ENCODE measurements around the gene GPSM1. TPM values are rescaled to one million over a fixed set of nuclear protein-coding genes. Genes with fewer than 3 reads are reported as not detected.

The GPSM1 gene
- total and polyA plus RNA-seq, 4 donors: 0.11 to 2.9 (median 1.6) TPM

GRCh38 chr9:136316896-136317676 is 10.3 kb upstream of the GPSM1 start:
- no peak overlapping the region for H3K9ac ChIP-seq (ENCODE audit: low read depth in 1 of 2, low read length in 2 of 2)
- H3K4me3 ChIP-seq (ENCODE audit: low read depth in 1 of 3, low read length in 3 of 3): no peak overlapping the region
- H3K4me1 ChIP-seq (ENCODE audit: control insufficient read depth in 4 of 4, insufficient read depth in 4 of 4, low read length in 3 of 4): no peaks in the 10 kb centered on the region
- peaks cover 0 to 8% (median 5%) of the 10 kb centered on the region in 4 donors for H3K9me3 ChIP-seq (ENCODE audit: control insufficient read depth in 4 of 4, low read length in 3 of 4)
- no peaks in the 10 kb centered on the region for H3K27me3 ChIP-seq (ENCODE audit: control insufficient read depth in 4 of 4, insufficient read depth in 4 of 4, low read length in 3 of 4)
- no peaks in the 10 kb centered on the region for H3K36me3 ChIP-seq (ENCODE audit: control insufficient read depth in 4 of 4, insufficient read depth in 3 of 4, low read depth in 1 of 4, low read length in 3 of 4)
- TF ChIP-seq, protein P1, sequence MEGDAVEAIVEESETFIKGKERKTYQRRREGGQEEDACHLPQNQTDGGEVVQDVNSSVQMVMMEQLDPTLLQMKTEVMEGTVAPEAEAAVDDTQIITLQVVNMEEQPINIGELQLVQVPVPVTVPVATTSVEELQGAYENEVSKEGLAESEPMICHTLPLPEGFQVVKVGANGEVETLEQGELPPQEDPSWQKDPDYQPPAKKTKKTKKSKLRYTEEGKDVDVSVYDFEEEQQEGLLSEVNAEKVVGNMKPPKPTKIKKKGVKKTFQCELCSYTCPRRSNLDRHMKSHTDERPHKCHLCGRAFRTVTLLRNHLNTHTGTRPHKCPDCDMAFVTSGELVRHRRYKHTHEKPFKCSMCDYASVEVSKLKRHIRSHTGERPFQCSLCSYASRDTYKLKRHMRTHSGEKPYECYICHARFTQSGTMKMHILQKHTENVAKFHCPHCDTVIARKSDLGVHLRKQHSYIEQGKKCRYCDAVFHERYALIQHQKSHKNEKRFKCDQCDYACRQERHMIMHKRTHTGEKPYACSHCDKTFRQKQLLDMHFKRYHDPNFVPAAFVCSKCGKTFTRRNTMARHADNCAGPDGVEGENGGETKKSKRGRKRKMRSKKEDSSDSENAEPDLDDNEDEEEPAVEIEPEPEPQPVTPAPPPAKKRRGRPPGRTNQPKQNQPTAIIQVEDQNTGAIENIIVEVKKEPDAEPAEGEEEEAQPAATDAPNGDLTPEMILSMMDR (IDR thresholded peaks at IDR 0.05; ENCODE audit: low read depth, low read length, missing input control): no peak
- TF ChIP-seq ATF3 (IDR thresholded peaks at IDR 0.05) (no peak), GABPA (IDR thresholded peaks at IDR 0.05 in 1 of 2, conservative IDR thresholded peaks at IDR 0.05 in 1 of 2) (no peak), HNF4G (IDR thresholded peaks at IDR 0.05) (no peak), FOXA1 (IDR thresholded peaks at IDR 0.05) (no peak), NR2F2 (IDR thresholded peaks at IDR 0.05) (no peak), FOXA2 (IDR thresholded peaks at IDR 0.05) (no peak), EGR1 (IDR thresholded peaks at IDR 0.05; ENCODE audit: low read depth in 2 of 2) (no peak), HNF4A (conservative IDR thresholded peaks at IDR 0.05) (no peak), RAD21 (IDR thresholded peaks at IDR 0.05) (no peak), RXRA (IDR thresholded peaks at IDR 0.05) (no peak), TAF1 (conservative IDR thresholded peaks at IDR 0.05) (no peak), MAX (IDR thresholded peaks at IDR 0.05) (no peak), JUND (IDR thresholded peaks at IDR 0.05) (no peak)
- TF ChIP-seq, protein P2, sequence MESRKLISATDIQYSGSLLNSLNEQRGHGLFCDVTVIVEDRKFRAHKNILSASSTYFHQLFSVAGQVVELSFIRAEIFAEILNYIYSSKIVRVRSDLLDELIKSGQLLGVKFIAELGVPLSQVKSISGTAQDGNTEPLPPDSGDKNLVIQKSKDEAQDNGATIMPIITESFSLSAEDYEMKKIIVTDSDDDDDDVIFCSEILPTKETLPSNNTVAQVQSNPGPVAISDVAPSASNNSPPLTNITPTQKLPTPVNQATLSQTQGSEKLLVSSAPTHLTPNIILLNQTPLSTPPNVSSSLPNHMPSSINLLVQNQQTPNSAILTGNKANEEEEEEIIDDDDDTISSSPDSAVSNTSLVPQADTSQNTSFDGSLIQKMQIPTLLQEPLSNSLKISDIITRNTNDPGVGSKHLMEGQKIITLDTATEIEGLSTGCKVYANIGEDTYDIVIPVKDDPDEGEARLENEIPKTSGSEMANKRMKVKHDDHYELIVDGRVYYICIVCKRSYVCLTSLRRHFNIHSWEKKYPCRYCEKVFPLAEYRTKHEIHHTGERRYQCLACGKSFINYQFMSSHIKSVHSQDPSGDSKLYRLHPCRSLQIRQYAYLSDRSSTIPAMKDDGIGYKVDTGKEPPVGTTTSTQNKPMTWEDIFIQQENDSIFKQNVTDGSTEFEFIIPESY (IDR thresholded peaks at IDR 0.05): no peak
- H3K27ac ChIP-seq (ENCODE audit: low read depth in 1 of 2, low read length in 2 of 2): no peak overlapping the region
- WGBS: 91% methylated on average over 13 of the region's 13 CpGs
- no peak for DNase-seq (ENCODE audit: low spot score)

DNA sequence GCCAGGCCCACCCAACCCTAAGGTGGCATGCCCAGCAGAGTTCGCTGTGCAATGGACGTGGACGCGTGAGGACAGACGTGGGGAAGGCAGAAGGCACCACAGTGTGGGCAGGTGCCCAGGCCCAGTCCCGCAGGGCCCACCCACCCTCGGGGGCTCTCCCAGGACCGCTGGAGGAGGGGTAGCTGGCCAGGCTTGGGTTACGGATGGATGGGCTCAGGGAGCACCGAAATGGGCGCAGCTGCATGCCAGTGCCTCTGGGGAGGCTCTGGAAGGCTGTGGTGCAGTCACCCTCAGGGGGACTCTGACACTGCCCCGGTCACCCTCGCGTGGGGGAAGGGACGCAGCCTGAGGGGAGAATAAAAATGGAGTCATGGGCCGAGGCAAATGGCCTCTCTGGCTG is 9.6 kb upstream of the GPSM1 start:
- no peaks in the 10 kb centered on the region for H3K36me3 ChIP-seq (ENCODE audit: control insufficient read depth in 4 of 4, insufficient read depth in 3 of 4, low read depth in 1 of 4, low read length in 3 of 4)
- H3K4me3 ChIP-seq (ENCODE audit: low read depth in 1 of 3, low read length in 3 of 3): no peak overlapping the region
- H3K4me1 ChIP-seq (ENCODE audit: control insufficient read depth in 4 of 4, insufficient read depth in 4 of 4, low read length in 3 of 4): no peaks in the 10 kb centered on the region
- H3K9ac ChIP-seq (ENCODE audit: low read depth in 1 of 2, low read length in 2 of 2): no peak overlapping the region
- H3K27ac ChIP-seq (ENCODE audit: low read depth in 1 of 2, low read length in 2 of 2): no peak overlapping the region
- DNase-seq (ENCODE audit: low spot score): no peak
- H3K27me3 ChIP-seq (ENCODE audit: control insufficient read depth in 4 of 4, insufficient read depth in 4 of 4, low read length in 3 of 4): no peaks in the 10 kb centered on the region
- WGBS: 86% methylated on average over 16 of the region's 16 CpGs
- H3K9me3 ChIP-seq (ENCODE audit: control insufficient read depth in 4 of 4, low read length in 3 of 4): peaks cover 0 to 8% (median 5%) of the 10 kb centered on the region in 4 donors
- TF ChIP-seq EGR1 (IDR thresholded peaks at IDR 0.05; ENCODE audit: low read depth in 2 of 2): no peak

Data from liver (tissue), 9 donors.